OCI-M2 (cell line): ENCODE results near the gene CNNM3.

Experiments
- DNase-seq: peaks from one replicate; lab custom pipeline; 2025; ENCODE audit not compliant: unreplicated experiment; lab: John Stamatoyannopoulos, UW

Gene CNNM3

GRCh38 chr2:96874198-96874831, 58.2 kb downstream of the CNNM3 start:
- DNase-seq = no peak

GRCh38 chr2:96875498-96876268, 59.6 kb downstream of the CNNM3 start:
- no peak for DNase-seq

- DNase-seq = no peak
Observed at GRCh38 chr2:96876269-96877041, 60.4 kb downstream of the CNNM3 start.

- DNase-seq = no peak
Observed at GRCh38 chr2:96877042-96877451, 61.0 kb downstream of the CNNM3 start.

- no peak for DNase-seq
Observed at GRCh38 chr2:96877631-96878092, 61.6 kb downstream of the CNNM3 start.

GRCh38 chr2:96878171-96878570, 62.1 kb downstream of the CNNM3 start:
- DNase-seq = no peak

GRCh38 chr2:96878796-96879544, 62.9 kb downstream of the CNNM3 start:
- DNase-seq = no peak

- no peak for DNase-seq
Observed at GRCh38 chr2:96879545-96880040, 63.5 kb downstream of the CNNM3 start.

GRCh38 chr2:96880891-96881273, 64.8 kb downstream of the CNNM3 start:
- no peak for DNase-seq

- DNase-seq = no peak
Observed at GRCh38 chr2:96881349-96882195, 65.5 kb downstream of the CNNM3 start.

- no peak for DNase-seq
Observed at GRCh38 chr2:96882230-96882629, 66.2 kb downstream of the CNNM3 start.

- DNase-seq = no peak
Observed at GRCh38 chr2:96882906-96883305, 66.8 kb downstream of the CNNM3 start.

GRCh38 chr2:96883306-96883705, 67.2 kb downstream of the CNNM3 start:
- DNase-seq = no peak
